SKM-1 (cell line): ENCODE data around the gene TERT.

Experiments
- DNase-seq: peaks from one replicate; lab custom pipeline; 2025; ENCODE audit not compliant: unreplicated experiment; lab: John Stamatoyannopoulos, UW

Gene TERT

GRCh38 chr5:1262381-1262780, 32.5 kb downstream of the TERT start:
- no peak for DNase-seq

- DNase-seq: no peak
Measured at GRCh38 chr5:1261643-1262042, 33.2 kb downstream of the TERT start.

GRCh38 chr5:1259806-1260480, 34.9 kb downstream of the TERT start:
- DNase-seq: no peak

GRCh38 chr5:1257841-1258240, 37.0 kb downstream of the TERT start:
- no peak for DNase-seq

GRCh38 chr5:1257363-1257762, 37.5 kb downstream of the TERT start:
- DNase-seq: no peak

- DNase-seq: no peak
Measured at GRCh38 chr5:1256776-1257175, 38.1 kb downstream of the TERT start.

GRCh38 chr5:1255081-1255561, 39.7 kb downstream of the TERT start:
- DNase-seq: no peak

GRCh38 chr5:1254196-1254595, 40.7 kb downstream of the TERT start:
- DNase-seq: no peak

- DNase-seq: no peak
Measured at GRCh38 chr5:1253456-1254105, 41.3 kb downstream of the TERT start.

- no peak for DNase-seq
Measured at GRCh38 chr5:1252681-1253080, 42.2 kb downstream of the TERT start.

- no peak for DNase-seq
Measured at GRCh38 chr5:1251678-1252580, 42.9 kb downstream of the TERT start.

GRCh38 chr5:1249366-1250280, 45.2 kb downstream of the TERT start:
- no peak for DNase-seq

- no peak for DNase-seq
Measured at GRCh38 chr5:1247811-1248210, 47.1 kb downstream of the TERT start.

GRCh38 chr5:1246711-1247431, 48.0 kb downstream of the TERT start:
- DNase-seq: no peak

GRCh38 chr5:1245905-1246576, 48.8 kb downstream of the TERT start:
- DNase-seq: no peak

- no peak for DNase-seq
Measured at GRCh38 chr5:1244976-1245375, 49.9 kb downstream of the TERT start.

GRCh38 chr5:1244255-1244654, 50.6 kb downstream of the TERT start:
- DNase-seq: no peak

- DNase-seq: no peak
Measured at GRCh38 chr5:1243487-1244130, 51.3 kb downstream of the TERT start.
